Tibial nerve (tissue), 4 donors: ENCODE measurements around the gene TAPBPL. TPM values are rescaled to one million over a fixed set of nuclear protein-coding genes. Genes with fewer than 3 reads are reported as not detected.
A peak's percentile ranks its signal among the peaks of the same experiment; 100 is the strongest.

Source experiments
- DNase-seq, 2 donors: peaks; one replicate each; pipeline ENCODE4 v3.0.0-alpha.2; 2019; ENCODE audit warnings: low spot score in 2 of 2
- H3K27ac ChIP-seq, 4 donors: fragments of 200-600 bp; sonication (generic) in 3 of 4; one replicate each; pipeline ENCODE4 v1.5.1; 2017 to 2019; ENCODE audit warnings: mild to moderate bottlenecking in 1 of 4
- H3K27me3 ChIP-seq, 2 donors: fragments of 200-600 bp; sonication (generic) in 1 of 2; one replicate each; pipeline versions ENCODE4 v1.5.1 to v1.6.0; 2017 to 2019
- H3K36me3 ChIP-seq, 3 donors: fragments of 200-600 bp; sonication (generic); one replicate each; pipeline ENCODE4 v1.5.1; 2018 to 2019
- H3K4me1 ChIP-seq, 4 donors: fragments of 200-600 bp; sonication (generic) in 3 of 4; one replicate each; pipeline ENCODE4 v1.5.1; 2017 to 2019
- H3K4me3 ChIP-seq, 4 donors: fragments of 200-600 bp; sonication (generic) in 3 of 4; one replicate each; pipeline ENCODE4 v1.5.1; 2017 to 2019; ENCODE audit warnings: mild to moderate bottlenecking in 1 of 4, moderate library complexity in 1 of 4
- H3K9me3 ChIP-seq, 4 donors: fragments of 200-600 bp; sonication (generic) in 3 of 4; one replicate each; pipeline ENCODE4 v1.5.1; 2017 to 2019
- CTCF ChIP-seq, 5 experiments: fragments of 200-600 bp in 3 of 5; fragments of 450-650 bp in 2 of 5; sonication (generic) in 3 of 5; IDR thresholded peaks; one replicate each; pipeline ENCODE4 v1.5.1; 2016 to 2019; ENCODE audit warnings: antibody characterized with exemption in 5 of 5, mild to moderate bottlenecking in 3 of 5, moderate library complexity in 2 of 5
- EP300 ChIP-seq, 2 donors: sonication (generic); formaldehyde crosslinking; IDR thresholded peaks; one replicate each; pipeline ENCODE4 v1.6.1; 2017; ENCODE audit warnings: antibody characterized with exemption in 2 of 2, mild to moderate bottlenecking in 1 of 2
- POLR2A ChIP-seq, 2 donors: fragments of 450-650 bp; IDR thresholded peaks; one replicate each; pipeline ENCODE4 v1.6.1; 2017; ENCODE audit warnings: antibody characterized with exemption in 2 of 2, mild to moderate bottlenecking in 2 of 2, moderate library complexity in 2 of 2
- WGBS, 2 donors: methylation state at CpG; one replicate each; pipeline ENCODE4 v1.1.5; 2018; 5-methylcytosine and 5-hydroxymethylcytosine counted together
- total RNA-seq, 4 donors: library from RNA; depleted of rRNA; stranded (reverse); fragments of >200 nt; gene quantifications; one replicate each; pipeline ENCODE4 v1.1.0, GENCODE V29; 2016

The TAPBPL gene
- total RNA-seq, 4 donors from 2014 or later = 13.9 to 31.9 (median 25.2) TPM

DNA sequence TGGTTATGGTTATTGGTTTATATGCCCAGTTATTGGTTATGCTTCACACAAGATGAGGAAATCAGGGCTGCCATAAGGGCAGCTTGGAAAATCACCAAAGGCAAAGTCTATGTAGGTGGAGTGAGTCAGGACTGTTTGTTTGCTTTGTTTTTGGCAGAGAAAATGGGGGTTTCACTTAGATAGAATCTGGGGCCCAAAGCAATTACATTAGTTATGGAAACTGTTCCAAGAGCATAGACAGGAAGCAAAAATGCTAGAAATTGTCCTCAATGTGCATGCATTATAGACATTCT, 16.4 kb downstream of the TAPBPL start:
- no peak for TF ChIP-seq CTCF (IDR thresholded peaks at IDR 0.05)
- no peak for TF ChIP-seq EP300 (IDR thresholded peaks at IDR 0.05)
- TF ChIP-seq POLR2A (IDR thresholded peaks at IDR 0.05) = no peak
- Histone ChIP-seq H3K27ac (no peak overlapping the region), H3K27me3 (no peaks in the 10 kb centered on the region), H3K36me3 (peaks cover 0 to 38% (median 5%) of the 10 kb centered on the region in 3 donors), H3K9me3 (no peaks in the 10 kb centered on the region), H3K4me3 (no peak overlapping the region), H3K4me1 (peaks cover 6 to 51% (median 22%) of the 10 kb centered on the region in 4 donors)
- DNase-seq = no peak

DNA sequence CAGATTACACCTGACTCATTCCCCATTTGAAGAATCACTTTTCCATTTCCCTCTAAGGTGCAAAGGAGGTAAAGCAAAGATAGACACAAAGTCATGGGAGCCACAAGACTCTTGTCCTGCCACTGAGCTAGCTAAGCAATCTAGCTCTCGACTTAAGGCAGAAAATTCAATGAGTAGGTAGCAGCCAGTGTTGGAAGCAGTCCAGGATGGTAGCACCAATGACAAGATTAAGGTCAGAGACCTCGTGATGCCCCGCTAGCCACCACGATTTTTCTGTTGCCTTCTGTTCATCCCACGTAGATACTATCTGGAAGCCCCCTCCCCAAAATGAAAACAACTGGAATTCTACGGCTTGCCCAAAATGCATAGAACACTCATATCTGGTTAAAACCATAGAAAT, 17.2 kb downstream of the TAPBPL start:
- WGBS, 2 donors = 70 to 80% methylated on average over 6 of the region's 6 CpGs
- Histone ChIP-seq H3K4me1 (peaks cover 6 to 44% (median 20%) of the 10 kb centered on the region in 4 donors), H3K4me3 (peak overlapping the region in 3 of 4 donors; percentile 86 to 98 (median 87)), H3K9me3 (no peaks in the 10 kb centered on the region), H3K27ac (peak overlapping the region in 3 of 4 donors; percentile 86 to 94 (median 86)), H3K27me3 (no peaks in the 10 kb centered on the region), H3K36me3 (peaks cover 0 to 29% (median under 1%) of the 10 kb centered on the region in 3 donors)
- no peak for DNase-seq
- no peak for TF ChIP-seq POLR2A (IDR thresholded peaks at IDR 0.05)
- TF ChIP-seq CTCF (IDR thresholded peaks at IDR 0.05) = no peak
- TF ChIP-seq EP300 (IDR thresholded peaks at IDR 0.05) = no peak

DNA sequence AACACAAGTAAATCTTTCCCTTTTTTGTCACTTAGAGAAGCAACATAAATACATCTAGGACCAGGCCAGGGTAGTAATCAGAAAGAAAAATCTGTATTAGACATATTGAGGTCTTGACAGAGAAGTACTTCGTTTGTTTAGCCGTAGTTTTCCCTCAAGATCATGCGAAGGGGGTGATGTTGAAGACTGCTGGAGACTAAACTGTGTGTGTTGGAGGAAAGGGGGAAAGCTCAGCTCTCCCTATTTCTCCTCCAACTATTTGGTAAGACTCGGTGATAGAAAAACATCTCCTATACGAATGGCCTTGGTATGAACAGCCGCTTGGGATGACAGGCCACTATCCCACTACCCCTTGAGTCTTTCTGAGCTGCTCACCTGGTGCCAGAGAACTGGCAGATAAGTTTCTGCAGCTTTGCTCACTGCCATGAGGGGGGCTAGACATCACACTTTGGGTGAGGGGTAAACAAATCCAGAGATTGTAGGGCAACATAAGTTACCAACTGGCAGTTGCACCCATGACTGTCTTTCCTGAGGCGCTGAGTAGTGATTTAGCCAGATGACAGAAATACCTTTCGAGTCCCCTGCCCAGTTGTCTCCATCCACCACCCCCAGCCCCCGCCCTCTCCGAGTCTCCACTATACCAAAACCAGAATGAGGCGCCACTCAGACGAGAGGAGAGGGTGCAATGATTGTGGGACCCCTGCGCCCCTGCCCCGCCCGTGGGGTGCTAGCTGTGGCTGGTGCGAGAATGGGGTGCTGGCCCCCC, 17.9 kb downstream of the TAPBPL start:
- H3K27me3 ChIP-seq = no peaks in the 10 kb centered on the region
- no peak for TF ChIP-seq CTCF (IDR thresholded peaks at IDR 0.05)
- no peak for TF ChIP-seq EP300 (IDR thresholded peaks at IDR 0.05)
- TF ChIP-seq POLR2A (IDR thresholded peaks at IDR 0.05) = no peak
- H3K27ac ChIP-seq = peak overlapping the region; percentile 74 to 94 (median 86)
- 12 to 16% methylated on average over 16 of the region's 16 CpGs for WGBS, 2 donors
- H3K9me3 ChIP-seq = no peaks in the 10 kb centered on the region
- peak overlapping the region; percentile 59 to 98 (median 86) for H3K4me3 ChIP-seq
- peaks cover 6 to 37% (median 20%) of the 10 kb centered on the region in 4 donors for H3K4me1 ChIP-seq
- peaks cover 0 to 22% (median 0%) of the 10 kb centered on the region in 3 donors for H3K36me3 ChIP-seq
- no peak for DNase-seq

GRCh38 chr12:6470375-6471163, 18.7 kb downstream of the TAPBPL start, which contains the start of gene VAMP1:
VAMP1 (minus strand) TSS chr12:6470677; CDS start chr12:6470531, 146 bp downstream.
- peak; percentile 97 to 98 for DNase-seq
- Histone ChIP-seq H3K9me3 (no peaks in the 10 kb centered on the region), H3K4me1 (peaks cover 6 to 34% (median 20%) of the 10 kb centered on the region in 4 donors), H3K36me3 (peaks cover 0 to 19% (median 0%) of the 10 kb centered on the region in 3 donors), H3K27me3 (no peaks in the 10 kb centered on the region), H3K27ac (peak within 1 kb of the TSS; percentile 74 to 94 (median 86)), H3K4me3 (peak within 1 kb of the TSS; percentile 59 to 98 (median 86))
- TF ChIP-seq POLR2A (IDR thresholded peaks at IDR 0.05) (peak; percentile 99), EP300 (IDR thresholded peaks at IDR 0.05) (peak; percentile 50 to 99), CTCF (IDR thresholded peaks at IDR 0.05) (peak in 1 of 5 experiments; percentile 54)
- WGBS, 2 donors = 0% methylated on average over 36 to 50 of the region's 69 CpGs

GRCh38 chr12:6471989-6472360, 20.1 kb downstream of the TAPBPL start:
- 74 to 87% methylated on average over 1 of the region's 1 CpG for WGBS, 2 donors
- TF ChIP-seq CTCF (IDR thresholded peaks at IDR 0.05) (no peak), EP300 (IDR thresholded peaks at IDR 0.05) (no peak), POLR2A (IDR thresholded peaks at IDR 0.05) (no peak)
- no peak for DNase-seq
- Histone ChIP-seq H3K4me3 (no peak overlapping the region), H3K27ac (peak overlapping the region in 2 of 4 donors; percentile 86), H3K4me1 (peaks cover 6 to 35% (median 21%) of the 10 kb centered on the region in 4 donors), H3K27me3 (no peaks in the 10 kb centered on the region), H3K36me3 (peaks cover 0 to 6% (median 0%) of the 10 kb centered on the region in 3 donors), H3K9me3 (no peaks in the 10 kb centered on the region)
